Effector memory CD8-positive, alpha-beta T cell (primary cell): ENCODE data around the gene PELI2.
A peak's percentile ranks its signal among the peaks of the same experiment; 100 is the strongest.

Source experiments
- ATAC-seq: fragments of 150-1000 bp; cut with Tn5 transposase; replicated peaks from 2 replicates; pipeline ENCODE4 v1.10.0; 2021; ENCODE audit warnings: mild to moderate bottlenecking, moderate library complexity
- DNase-seq, 3 experiments: peaks; one replicate each; pipeline ENCODE4 v3.0.0; 2021
- H3K27ac Mint-ChIP-seq, 2 donors: one replicate each; pipeline ENCODE4 v1.8.0; 2022; ENCODE audit warnings: mild to moderate bottlenecking in 2 of 2, mixed read lengths in 2 of 2, moderate library complexity in 2 of 2
- H3K27me3 Mint-ChIP-seq, 2 donors: one replicate each; pipeline ENCODE4 v1.8.0; 2022; ENCODE audit warnings: mixed read lengths in 2 of 2
- H3K36me3 Mint-ChIP-seq: one replicate; pipeline ENCODE4 v1.8.0; 2022; ENCODE audit warnings: mild to moderate bottlenecking, moderate library complexity, mixed read lengths; ENCODE audit not compliant: insufficient read depth
- H3K4me1 Mint-ChIP-seq, 2 donors: one replicate each; pipeline ENCODE4 v1.8.0; 2022; ENCODE audit warnings: low read depth in 2 of 2, mixed read lengths in 2 of 2
- H3K4me3 Mint-ChIP-seq, 2 donors: one replicate each; pipeline ENCODE4 v1.8.0; 2022; ENCODE audit warnings: mild to moderate bottlenecking in 2 of 2, mixed read lengths in 2 of 2, moderate library complexity in 2 of 2
- H3K9me3 Mint-ChIP-seq, 2 donors: one replicate each; pipeline ENCODE4 v1.8.0; 2022; ENCODE audit warnings: mixed read lengths in 2 of 2

PELI2 gene

DNA sequence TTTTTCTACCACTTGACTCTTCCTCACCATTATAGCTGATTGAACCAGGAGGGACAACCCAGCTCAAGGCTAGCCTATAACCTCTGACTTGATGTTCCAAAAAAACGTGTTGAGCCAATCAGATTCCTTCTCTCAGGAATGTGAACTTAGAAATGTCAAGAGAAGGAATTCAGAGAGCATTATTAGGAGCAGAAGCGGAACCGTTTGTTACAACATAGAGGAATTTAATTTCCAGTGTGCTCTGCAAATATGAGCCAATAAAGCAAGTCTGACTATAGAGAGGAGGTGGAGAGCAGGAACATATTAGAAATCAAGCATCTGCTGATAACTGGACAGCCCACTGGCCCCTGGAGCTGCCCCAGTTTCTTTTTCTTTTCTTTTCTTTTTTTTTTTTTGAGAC lies 15.3 kb upstream of the PELI2 start:
- Mint-ChIP-seq H3K4me3 (no peak overlapping the region), H3K4me1 (no peaks in the 10 kb centered on the region), H3K9me3 (no peaks in the 10 kb centered on the region), H3K27ac (no peak overlapping the region), H3K36me3 (no peaks in the 10 kb centered on the region), H3K27me3 (peaks cover 27 to 31% of the 10 kb centered on the region in 2 donors)
- no peak for DNase-seq
- no peak for ATAC-seq

DNA sequence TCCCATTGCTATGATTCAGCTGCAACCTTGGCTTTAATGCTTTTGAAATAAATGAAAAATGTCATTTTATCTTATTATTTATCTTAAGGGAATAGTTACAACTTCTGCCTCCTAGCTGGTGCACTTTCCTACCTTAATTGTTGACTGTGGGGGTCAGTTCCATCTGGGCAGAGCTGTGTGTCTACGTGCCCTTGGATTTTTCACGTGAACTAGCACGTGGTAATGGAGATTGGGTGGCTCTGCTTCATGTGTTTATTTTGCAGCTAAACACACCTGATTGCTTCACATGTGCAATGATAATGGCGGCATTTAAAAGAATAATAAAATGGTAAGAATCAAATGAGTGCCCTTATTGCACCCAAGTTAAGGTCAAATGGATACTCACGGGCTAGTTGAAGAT lies 10.6 kb upstream of the PELI2 start:
- Mint-ChIP-seq H3K4me3 (no peak overlapping the region), H3K9me3 (no peaks in the 10 kb centered on the region), H3K27me3 (peaks cover 8 to 34% of the 10 kb centered on the region in 2 donors), H3K36me3 (no peaks in the 10 kb centered on the region), H3K4me1 (no peaks in the 10 kb centered on the region), H3K27ac (no peak overlapping the region)
- DNase-seq (no peak), ATAC-seq (no peak)

DNA sequence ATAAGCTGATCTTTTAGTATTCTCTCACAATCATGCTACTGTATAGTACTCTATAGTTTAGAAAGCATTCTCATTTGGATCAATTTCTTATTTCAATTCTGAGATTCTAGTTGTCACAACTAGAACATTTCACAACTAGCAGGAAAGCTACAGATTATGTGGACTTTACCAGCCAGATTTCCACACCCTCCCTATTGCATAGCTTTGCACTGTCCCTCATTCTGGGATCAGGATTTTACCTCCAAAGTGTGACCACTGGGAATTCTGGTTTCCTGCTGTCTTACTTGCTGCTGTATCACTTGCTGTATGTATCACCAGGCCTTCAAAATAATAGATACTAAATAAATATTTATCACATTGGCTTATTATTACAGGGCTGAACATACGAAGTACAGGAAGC lies 10.2 kb upstream of the PELI2 start:
- Mint-ChIP-seq H3K36me3 (no peaks in the 10 kb centered on the region), H3K27me3 (peaks cover 8 to 31% of the 10 kb centered on the region in 2 donors), H3K4me3 (no peak overlapping the region), H3K4me1 (no peaks in the 10 kb centered on the region), H3K27ac (no peak overlapping the region), H3K9me3 (no peaks in the 10 kb centered on the region)
- no peak for DNase-seq
- no peak for ATAC-seq

DNA sequence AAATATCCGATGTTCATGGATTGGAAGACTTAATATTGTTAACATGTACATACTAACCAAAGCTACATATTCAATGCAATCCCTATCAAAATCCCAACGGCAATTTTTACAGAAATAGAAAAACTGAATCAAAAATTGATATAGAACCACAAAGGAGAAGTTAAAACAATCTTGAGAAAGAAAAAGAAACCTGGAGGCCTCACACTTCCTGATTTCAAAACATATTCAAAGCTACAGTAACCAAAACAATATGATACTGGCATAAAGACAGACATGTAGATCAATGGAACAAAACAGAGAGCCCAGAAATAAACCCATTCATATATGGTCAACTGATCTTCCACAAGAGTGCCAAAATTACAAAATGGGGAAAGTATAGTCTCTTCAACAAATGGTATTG lies 5.4 kb upstream of the PELI2 start:
- peaks cover 6% of the 10 kb centered on the region for H3K36me3 Mint-ChIP-seq
- H3K27me3 Mint-ChIP-seq: peaks cover 0 to 12% of the 10 kb centered on the region in 2 donors
- no peaks in the 10 kb centered on the region for H3K9me3 Mint-ChIP-seq
- H3K27ac Mint-ChIP-seq: no peak overlapping the region
- ATAC-seq (no peak), DNase-seq (no peak)
- H3K4me3 Mint-ChIP-seq: no peak overlapping the region
- peaks cover 6 to 7% of the 10 kb centered on the region in 2 donors for H3K4me1 Mint-ChIP-seq

DNA sequence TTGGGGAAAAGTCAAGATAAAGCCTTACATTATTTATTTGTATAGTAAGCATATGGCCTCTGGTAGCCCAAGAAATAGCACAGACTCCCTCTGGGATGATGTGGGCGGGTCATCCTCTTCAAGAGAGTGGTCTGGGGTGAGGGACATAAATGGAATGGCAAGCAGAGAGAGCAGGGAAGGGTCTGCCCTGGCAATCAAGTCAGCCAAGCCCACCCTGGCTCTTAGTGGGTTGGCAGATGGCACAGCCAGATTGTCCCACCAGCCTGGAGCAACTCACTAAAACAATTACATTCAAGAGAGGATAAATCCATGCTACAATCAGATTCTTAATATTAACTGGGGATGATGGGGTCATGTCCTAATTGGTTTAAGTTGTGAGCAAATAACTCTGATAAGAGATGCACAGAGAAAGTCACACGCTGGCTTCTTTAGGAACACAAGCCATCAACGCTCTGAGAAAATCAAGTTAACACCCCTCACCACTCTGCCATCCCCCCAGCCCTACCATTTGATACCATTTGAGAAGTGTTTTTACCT lies 2.8 kb upstream of the PELI2 start:
- ATAC-seq: no peak
- H3K27me3 Mint-ChIP-seq: peaks cover 8 to 19% of the 10 kb centered on the region in 2 donors
- H3K4me3 Mint-ChIP-seq: no peak overlapping the region
- peaks cover 15 to 18% of the 10 kb centered on the region in 2 donors for H3K4me1 Mint-ChIP-seq
- H3K36me3 Mint-ChIP-seq: peaks cover 14% of the 10 kb centered on the region
- H3K9me3 Mint-ChIP-seq: no peaks in the 10 kb centered on the region
- no peak for DNase-seq
- H3K27ac Mint-ChIP-seq: no peak overlapping the region

DNA sequence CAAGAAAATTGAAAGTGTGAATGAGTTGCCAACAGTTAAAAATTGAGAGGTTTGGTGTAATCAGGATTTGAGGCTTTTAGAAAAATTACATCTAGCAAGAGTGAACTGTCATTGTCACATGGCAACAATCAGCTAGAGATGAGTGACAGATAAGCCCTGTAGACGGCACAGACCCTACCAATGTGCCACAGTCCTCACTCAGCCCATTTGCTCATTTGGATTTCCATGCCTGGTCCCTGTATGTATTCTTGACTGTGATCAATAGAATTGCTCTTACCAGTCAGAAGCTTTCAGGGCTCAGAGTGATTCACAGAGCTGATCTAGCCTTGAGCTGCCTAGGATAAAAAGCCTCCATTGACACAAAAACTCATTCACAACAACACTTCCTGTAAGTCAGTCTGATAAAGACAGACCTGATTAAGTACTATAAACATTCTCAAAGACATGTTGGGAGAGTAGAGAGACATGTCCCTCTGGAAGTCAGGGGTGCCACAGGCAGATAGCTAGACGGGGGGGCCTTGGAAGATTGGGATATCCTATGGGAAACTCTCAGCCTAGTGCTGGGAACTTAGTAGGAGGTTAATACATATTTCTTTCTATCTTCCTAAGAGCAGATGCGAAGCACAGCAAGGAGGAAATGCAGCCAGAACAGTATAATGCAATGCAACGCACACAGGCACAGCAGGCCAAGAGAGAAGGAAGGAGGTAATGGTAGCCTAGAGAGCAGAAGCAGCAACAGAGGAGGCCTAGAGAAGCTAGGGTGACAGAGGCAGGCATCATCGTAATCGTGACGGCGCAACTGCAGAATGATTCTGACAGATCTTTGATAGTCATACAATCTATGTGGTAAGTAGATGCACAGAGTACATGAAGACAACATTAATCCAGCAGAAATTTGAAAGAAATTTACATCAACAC lies 2.0 kb upstream of the PELI2 start:
- H3K27me3 Mint-ChIP-seq: peaks cover 14 to 28% of the 10 kb centered on the region in 2 donors
- peaks cover 14% of the 10 kb centered on the region for H3K36me3 Mint-ChIP-seq
- ATAC-seq (no peak), DNase-seq (no peak)
- peak overlapping the region; percentile 9 to 63 for H3K27ac Mint-ChIP-seq
- H3K4me3 Mint-ChIP-seq: peak overlapping the region; percentile 13 to 20
- H3K9me3 Mint-ChIP-seq: no peaks in the 10 kb centered on the region
- H3K4me1 Mint-ChIP-seq: peaks cover 19 to 22% of the 10 kb centered on the region in 2 donors

DNA sequence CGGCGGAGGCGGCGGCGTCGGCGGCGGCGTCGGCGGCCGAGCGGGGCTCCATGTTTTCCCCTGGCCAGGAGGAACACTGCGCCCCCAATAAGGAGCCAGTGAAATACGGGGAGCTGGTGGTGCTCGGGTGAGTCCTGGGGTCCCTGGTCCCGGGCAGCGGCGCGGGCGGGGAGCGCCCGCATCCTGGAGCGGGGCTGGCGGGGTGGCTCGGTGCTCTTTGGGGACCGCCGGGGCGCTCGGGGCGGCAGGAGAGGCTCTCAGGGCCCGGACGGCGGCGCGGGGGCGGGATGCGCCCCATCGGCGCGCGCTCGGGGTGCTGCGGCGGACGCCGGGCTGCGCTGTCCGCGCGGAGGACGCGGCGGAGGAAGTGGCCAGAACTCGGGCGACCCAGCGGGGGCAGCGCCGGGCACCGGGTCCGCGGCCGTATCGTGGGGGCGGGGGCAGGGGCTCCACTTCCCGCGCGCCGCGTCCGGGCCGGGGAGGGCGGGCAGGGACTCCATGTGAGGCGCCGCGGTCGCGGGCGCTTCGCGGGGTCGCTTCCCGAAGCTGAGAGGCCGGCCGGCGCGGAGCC lies 485 bp downstream of the PELI2 start:
- peaks cover 17% of the 10 kb centered on the region for H3K36me3 Mint-ChIP-seq
- H3K27me3 Mint-ChIP-seq: peaks cover 14 to 23% of the 10 kb centered on the region in 2 donors
- no peak overlapping the region for H3K27ac Mint-ChIP-seq
- H3K9me3 Mint-ChIP-seq: no peaks in the 10 kb centered on the region
- DNase-seq (peak; percentile 16 to 19 (median 17)), ATAC-seq (peak; percentile 21)
- peaks cover 19 to 27% of the 10 kb centered on the region in 2 donors for H3K4me1 Mint-ChIP-seq
- peak overlapping the region; percentile 95 for H3K4me3 Mint-ChIP-seq

DNA sequence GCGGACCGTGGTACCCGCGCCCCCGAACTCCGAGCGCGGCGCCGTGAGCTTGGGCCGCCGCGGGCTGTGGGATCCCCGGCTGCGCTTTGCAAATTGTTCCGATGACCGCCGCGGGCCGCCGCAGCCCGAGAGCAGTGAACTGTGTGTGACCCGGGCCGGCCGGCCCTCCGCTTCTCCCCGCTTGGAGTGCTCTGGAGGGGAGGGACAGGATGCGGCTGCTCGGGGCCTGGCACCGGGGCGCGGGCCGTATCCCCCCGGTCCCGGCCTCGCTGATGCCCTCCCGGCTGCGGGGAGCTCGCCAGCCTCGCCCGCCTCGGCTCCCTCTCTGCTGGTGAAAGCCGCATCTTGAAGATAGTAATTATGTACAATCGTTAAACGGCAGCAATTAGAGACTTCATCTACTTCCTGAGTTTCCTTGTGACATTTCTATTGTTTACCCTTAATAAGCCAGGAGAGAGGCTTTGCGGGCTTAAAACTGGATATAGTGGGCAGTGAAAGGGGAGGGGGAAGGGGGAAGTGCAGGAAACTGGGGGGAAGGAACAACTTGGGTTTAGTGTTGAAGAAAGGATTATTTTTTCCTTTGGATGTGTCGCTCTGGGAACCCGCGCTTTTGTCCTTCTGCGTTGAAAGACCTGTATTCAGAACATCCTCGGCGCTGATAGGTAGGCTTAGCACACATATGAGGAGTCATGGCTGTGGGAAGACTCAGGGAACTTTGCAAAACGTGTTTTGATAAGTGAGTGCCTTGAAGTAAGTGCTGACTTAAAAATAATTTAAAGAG lies 1.2 kb downstream of the PELI2 start:
- peak; percentile 13 to 19 (median 14) for DNase-seq
- H3K4me3 Mint-ChIP-seq: peak overlapping the region; percentile 70 to 79
- H3K4me1 Mint-ChIP-seq: peaks cover 19 to 27% of the 10 kb centered on the region in 2 donors
- peaks cover 14 to 23% of the 10 kb centered on the region in 2 donors for H3K27me3 Mint-ChIP-seq
- peak; percentile 2 for ATAC-seq
- no peak overlapping the region for H3K27ac Mint-ChIP-seq
- H3K9me3 Mint-ChIP-seq: no peaks in the 10 kb centered on the region
- peaks cover 17% of the 10 kb centered on the region for H3K36me3 Mint-ChIP-seq

DNA sequence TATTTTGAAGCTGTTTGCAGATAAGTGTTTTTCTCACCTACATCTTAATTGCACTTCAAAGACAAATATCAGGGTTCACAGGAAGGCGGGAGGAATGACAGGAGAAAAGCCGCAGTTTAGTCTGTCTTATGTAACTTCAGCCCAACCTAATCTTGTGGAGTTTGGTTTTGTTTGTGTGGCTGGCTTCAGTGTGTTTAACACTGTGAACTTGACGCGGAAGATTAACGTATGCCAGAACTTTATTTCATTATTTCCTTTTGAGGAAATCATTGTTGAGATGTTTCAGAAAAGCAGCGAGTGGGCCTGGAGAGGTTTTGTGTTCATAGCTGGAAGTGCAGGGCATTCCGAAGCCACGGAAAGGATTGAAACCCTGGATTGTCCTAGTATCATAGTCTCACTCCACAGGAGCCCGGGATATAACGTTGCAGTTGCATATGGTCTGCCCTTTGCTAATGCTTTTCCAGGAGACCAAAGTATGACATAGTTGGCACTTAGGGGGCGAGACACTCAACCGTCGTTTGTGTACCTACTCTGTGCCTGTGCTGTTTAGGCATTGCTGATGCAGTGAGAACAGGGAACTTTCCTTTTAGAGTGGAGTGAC lies 2.0 kb downstream of the PELI2 start:
- ATAC-seq (no peak), DNase-seq (no peak)
- Mint-ChIP-seq H3K36me3 (peaks cover 17% of the 10 kb centered on the region), H3K27ac (no peak overlapping the region), H3K4me3 (peak overlapping the region; percentile 70 to 79), H3K4me1 (peaks cover 19 to 27% of the 10 kb centered on the region in 2 donors), H3K9me3 (no peaks in the 10 kb centered on the region), H3K27me3 (peaks cover 14 to 31% of the 10 kb centered on the region in 2 donors)

DNA sequence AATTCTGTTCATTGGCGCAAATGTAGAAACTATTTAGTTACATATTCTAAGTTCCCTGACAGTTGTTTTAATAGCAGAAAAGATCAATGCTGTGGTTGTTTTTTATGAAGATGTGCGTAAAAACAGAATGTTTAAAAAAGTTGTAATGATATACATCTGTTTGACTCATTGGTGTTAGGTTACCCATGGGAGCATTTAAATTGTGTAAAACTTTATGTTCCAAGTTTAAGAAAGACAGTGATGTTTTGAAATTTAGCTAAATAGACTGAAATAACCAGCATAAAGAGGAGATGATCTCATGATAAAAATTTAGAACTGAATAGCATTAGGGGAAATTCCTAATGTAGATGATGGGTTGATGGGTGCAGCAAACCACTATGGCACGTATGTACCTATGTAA lies 3.6 kb downstream of the PELI2 start:
- H3K9me3 Mint-ChIP-seq: no peaks in the 10 kb centered on the region
- ATAC-seq (no peak), DNase-seq (no peak)
- H3K36me3 Mint-ChIP-seq: peaks cover 17% of the 10 kb centered on the region
- H3K4me1 Mint-ChIP-seq: peaks cover 13 to 22% of the 10 kb centered on the region in 2 donors
- H3K27ac Mint-ChIP-seq: no peak overlapping the region
- no peak overlapping the region for H3K4me3 Mint-ChIP-seq
- H3K27me3 Mint-ChIP-seq: peaks cover 14 to 36% of the 10 kb centered on the region in 2 donors

DNA sequence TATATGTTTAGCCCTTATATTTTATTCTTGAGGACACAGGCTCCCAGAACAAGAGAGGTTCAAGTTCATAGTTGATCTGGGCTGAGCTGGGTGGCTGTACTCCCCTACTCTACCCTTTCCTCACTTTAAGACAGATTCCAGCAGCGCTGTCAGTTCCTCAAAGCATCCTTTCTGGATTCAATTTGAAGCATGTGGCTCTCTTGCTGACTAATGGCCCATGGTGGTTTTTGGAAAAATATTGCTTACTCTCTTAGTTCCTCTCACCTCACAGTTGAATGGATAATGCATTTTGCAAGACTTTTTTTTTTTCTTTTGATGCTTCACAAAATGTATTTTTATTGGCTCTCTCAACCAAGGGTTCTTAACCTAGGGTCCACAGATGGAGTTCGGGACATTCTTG lies 4.1 kb downstream of the PELI2 start:
- H3K4me1 Mint-ChIP-seq: peaks cover 13 to 22% of the 10 kb centered on the region in 2 donors
- no peak overlapping the region for H3K27ac Mint-ChIP-seq

DNA sequence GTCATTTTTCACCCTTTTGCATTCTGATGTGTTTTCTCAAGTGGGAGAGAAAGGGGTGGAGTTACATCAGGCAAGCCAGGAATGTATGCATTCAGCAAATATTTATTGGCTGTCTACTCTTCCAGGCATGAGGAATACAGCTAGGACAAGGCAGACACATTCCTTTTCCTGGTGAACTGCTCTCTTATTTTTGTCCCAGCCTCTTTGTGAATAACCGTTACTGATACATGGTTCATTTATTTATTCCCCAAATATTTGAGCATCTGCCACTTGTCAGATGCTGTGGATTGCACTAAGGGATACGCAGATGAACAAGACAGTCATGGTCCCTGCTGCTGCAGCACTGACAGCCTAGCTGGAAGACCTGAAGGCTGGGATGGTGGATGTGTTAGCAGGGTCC lies 6.1 kb downstream of the PELI2 start:
- no peak overlapping the region for H3K27ac Mint-ChIP-seq
- ATAC-seq (no peak), DNase-seq (no peak)
- H3K36me3 Mint-ChIP-seq: peaks cover 10% of the 10 kb centered on the region
- peaks cover 18 to 19% of the 10 kb centered on the region in 2 donors for H3K4me1 Mint-ChIP-seq
- H3K4me3 Mint-ChIP-seq: no peak overlapping the region
- H3K9me3 Mint-ChIP-seq: no peaks in the 10 kb centered on the region
- peaks cover 14 to 36% of the 10 kb centered on the region in 2 donors for H3K27me3 Mint-ChIP-seq

More for the DNA sequence above, 4.1 kb downstream of the PELI2 start:
- no peak overlapping the region for H3K4me3 Mint-ChIP-seq
- H3K27me3 Mint-ChIP-seq: peaks cover 14 to 36% of the 10 kb centered on the region in 2 donors
- ATAC-seq (no peak), DNase-seq (no peak)
- peaks cover 16% of the 10 kb centered on the region for H3K36me3 Mint-ChIP-seq
- no peaks in the 10 kb centered on the region for H3K9me3 Mint-ChIP-seq
